ENCODE measurements around the gene AP1S3. TPM values are rescaled to one million over a fixed set of nuclear protein-coding genes. Genes with fewer than 3 reads are reported as not detected.

Gene AP1S3
- total RNA-seq, 1 donor from 2014 or later: 6.4 TPM

DNA sequence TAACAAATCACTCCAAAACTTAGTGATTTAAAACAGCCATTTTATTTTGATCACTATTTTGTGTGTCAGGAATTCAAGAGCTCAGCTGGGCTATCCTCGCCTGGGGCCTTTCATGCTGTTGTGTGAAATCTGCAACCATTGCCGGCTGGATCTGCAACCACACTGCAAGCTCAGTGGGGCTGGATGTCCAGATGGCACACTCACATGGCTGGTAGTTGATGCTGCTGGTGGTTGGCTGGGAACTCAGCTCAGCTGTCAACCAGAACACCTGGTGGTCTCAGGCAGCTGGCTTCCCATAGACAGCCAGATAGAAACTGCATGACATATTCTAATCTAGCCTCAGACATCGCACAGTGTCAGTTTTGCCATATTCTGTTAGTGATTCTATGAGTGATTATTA lies 30.6 kb upstream of the AP1S3 start:
- ATAC-seq (no peak), DNase-seq (no peak)
- Histone ChIP-seq H3K36me3 (peaks cover 14% of the 10 kb centered on the region), H3K27ac (no peak overlapping the region), H3K9me3 (no peaks in the 10 kb centered on the region), H3K27me3 (ENCODE audit: low read depth) (no peaks in the 10 kb centered on the region), H3K4me3 (no peak overlapping the region), H3K4me1 (no peaks in the 10 kb centered on the region)
- TF ChIP-seq, protein P1, sequence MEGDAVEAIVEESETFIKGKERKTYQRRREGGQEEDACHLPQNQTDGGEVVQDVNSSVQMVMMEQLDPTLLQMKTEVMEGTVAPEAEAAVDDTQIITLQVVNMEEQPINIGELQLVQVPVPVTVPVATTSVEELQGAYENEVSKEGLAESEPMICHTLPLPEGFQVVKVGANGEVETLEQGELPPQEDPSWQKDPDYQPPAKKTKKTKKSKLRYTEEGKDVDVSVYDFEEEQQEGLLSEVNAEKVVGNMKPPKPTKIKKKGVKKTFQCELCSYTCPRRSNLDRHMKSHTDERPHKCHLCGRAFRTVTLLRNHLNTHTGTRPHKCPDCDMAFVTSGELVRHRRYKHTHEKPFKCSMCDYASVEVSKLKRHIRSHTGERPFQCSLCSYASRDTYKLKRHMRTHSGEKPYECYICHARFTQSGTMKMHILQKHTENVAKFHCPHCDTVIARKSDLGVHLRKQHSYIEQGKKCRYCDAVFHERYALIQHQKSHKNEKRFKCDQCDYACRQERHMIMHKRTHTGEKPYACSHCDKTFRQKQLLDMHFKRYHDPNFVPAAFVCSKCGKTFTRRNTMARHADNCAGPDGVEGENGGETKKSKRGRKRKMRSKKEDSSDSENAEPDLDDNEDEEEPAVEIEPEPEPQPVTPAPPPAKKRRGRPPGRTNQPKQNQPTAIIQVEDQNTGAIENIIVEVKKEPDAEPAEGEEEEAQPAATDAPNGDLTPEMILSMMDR (IDR thresholded peaks at IDR 0.05): no peak
- intact Hi-C loops (cut with DNase I): no loop called here

DNA sequence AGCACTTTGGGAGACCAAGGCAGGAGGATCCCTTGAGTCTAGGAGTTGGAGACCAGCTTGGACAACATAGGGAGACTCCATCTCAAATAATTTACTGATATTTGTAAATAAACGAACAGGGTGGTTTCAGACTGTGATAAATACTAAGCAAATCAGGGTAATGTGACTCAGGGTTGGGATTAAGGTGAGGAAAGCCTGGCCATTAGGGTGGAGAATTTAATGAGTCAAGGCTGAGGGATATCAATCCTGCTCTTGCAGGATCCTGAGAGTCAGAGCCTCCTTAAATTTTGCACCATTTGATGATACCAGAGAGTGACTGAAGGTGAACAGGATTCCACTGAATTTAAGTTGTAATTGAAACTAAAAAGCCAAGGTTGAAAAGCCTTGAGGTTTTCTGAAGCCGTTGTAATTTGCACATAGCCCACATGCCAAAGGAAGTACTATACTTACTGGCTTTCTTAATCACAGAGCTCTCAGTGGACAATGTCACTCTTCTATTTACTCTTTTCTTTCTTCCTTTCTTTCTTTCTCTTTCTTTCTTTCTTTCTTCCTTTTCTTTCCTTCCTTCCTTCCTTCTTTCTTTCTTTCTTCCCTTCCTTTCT lies 28.6 kb upstream of the AP1S3 start:
- ATAC-seq (no peak), DNase-seq (no peak)
- no peaks in the 10 kb centered on the region for H3K4me1 ChIP-seq
- peaks cover 7% of the 10 kb centered on the region for H3K36me3 ChIP-seq
- no peaks in the 10 kb centered on the region for H3K27me3 ChIP-seq (ENCODE audit: low read depth)
- H3K4me3 ChIP-seq: no peak overlapping the region
- intact Hi-C loops (cut with DNase I): no loop called here
- H3K27ac ChIP-seq: no peak overlapping the region
- H3K9me3 ChIP-seq: no peaks in the 10 kb centered on the region
- TF ChIP-seq, protein P1 (IDR thresholded peaks at IDR 0.05): no peak

DNA sequence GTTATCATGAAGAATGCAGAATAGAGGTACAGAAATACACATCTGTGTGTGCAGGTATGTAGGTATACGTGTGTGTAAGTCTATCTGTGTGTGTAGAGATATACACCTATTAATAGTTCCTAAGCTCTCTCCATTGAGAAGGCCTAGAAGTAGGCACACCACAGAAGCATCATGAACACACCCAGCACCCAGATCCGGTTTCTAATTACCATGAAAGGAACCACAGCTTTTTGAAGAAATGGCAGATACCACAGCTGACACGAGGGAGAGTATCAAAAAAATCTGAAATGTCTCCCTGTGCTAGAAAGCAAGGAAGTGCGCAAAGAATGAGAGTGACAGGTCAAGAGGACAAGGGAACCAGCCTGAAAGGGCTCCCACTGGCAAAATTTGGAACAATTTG lies 27.7 kb upstream of the AP1S3 start:
- no peak for DNase-seq
- ATAC-seq: no peak
- TF ChIP-seq, protein P1 (IDR thresholded peaks at IDR 0.05): no peak
- no peaks in the 10 kb centered on the region for H3K4me1 ChIP-seq
- intact Hi-C loops (cut with DNase I): no loop called here
- no peaks in the 10 kb centered on the region for H3K27me3 ChIP-seq (ENCODE audit: low read depth)
- no peak overlapping the region for H3K27ac ChIP-seq
- H3K4me3 ChIP-seq: no peak overlapping the region
- H3K9me3 ChIP-seq: no peaks in the 10 kb centered on the region
- peaks cover 2% of the 10 kb centered on the region for H3K36me3 ChIP-seq

DNA sequence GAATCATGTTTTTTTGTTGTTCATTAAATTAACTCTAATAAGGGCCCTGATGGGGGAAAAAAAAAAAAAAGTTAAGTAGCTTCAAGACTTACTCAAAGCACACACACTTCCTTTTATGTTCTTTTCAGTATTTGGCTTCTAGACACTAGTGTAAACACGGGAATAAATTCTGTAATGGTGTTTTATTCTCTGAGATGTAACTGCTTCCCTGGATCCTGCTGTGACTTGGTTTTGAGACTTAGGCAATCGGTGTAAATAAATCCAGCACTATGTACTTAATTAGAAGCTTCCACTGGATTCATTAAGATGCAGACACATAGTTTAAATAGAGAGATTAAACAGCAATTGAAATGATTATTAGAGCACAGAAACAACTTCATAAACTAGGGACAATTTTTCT lies 26.1 kb upstream of the AP1S3 start:
- no peak for ATAC-seq
- H3K27me3 ChIP-seq (ENCODE audit: low read depth): no peaks in the 10 kb centered on the region

DNA sequence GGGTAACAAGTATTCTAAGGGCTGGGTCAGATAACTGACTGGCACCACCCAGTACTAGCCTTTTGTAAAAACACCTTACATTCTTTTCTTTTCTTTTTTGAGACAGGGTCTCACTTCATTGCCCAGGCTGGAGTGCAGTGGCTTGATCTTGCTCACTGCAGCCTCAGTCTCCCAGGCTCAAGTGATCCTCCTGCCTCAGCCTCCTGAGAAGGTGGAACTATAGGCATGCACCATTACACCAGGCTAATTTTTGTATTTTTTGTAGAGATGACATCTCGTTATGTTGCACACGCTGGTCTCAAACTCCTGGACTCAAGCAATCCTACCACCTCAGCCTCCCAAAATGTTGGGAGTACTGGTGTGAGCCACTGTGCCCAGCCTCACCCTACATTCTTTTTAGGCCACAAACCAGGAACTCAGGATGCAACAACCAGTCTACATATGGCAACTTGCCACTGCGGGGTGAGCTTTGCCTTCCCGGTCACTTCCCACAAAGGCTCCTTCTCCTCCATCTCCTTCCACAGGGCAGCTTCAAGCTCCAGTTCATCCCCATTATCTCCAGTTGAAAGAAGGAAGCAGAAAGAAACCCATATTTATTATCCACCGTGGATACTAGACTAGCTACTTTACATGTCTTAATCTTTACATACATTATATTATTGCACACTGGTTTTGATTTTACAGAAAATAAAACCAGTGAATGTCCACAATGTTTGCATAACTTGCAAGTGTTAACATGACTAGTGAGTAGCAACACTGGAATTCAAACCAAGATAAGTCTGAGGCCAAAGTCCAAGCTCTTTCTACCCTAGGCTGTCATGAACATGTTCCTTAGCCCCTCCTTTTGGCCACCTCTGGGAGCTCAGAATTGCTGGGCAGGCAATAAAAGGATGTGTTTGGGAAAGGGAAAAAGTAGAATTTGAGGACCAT lies 23.7 kb upstream of the AP1S3 start:
- Histone ChIP-seq H3K9me3 (no peaks in the 10 kb centered on the region), H3K4me1 (no peaks in the 10 kb centered on the region), H3K27me3 (ENCODE audit: low read depth) (no peaks in the 10 kb centered on the region), H3K4me3 (no peak overlapping the region), H3K36me3 (no peaks in the 10 kb centered on the region), H3K27ac (no peak overlapping the region)
- TF ChIP-seq, protein P1 (IDR thresholded peaks at IDR 0.05): no peak
- ATAC-seq (peak; percentile 62 to 79), DNase-seq (no peak)
- intact Hi-C loops (cut with DNase I): no loop called here

More for the DNA sequence above, 26.1 kb upstream of the AP1S3 start:
- Histone ChIP-seq H3K27ac (no peak overlapping the region), H3K9me3 (no peaks in the 10 kb centered on the region), H3K4me1 (no peaks in the 10 kb centered on the region), H3K36me3 (no peaks in the 10 kb centered on the region), H3K4me3 (no peak overlapping the region)
- intact Hi-C loops (cut with DNase I): no loop called here
- DNase-seq: no peak
- TF ChIP-seq, protein P1 (IDR thresholded peaks at IDR 0.05): no peak
